ENCODE data around the gene SBK2. TPM values are rescaled to one million over a fixed set of nuclear protein-coding genes. Genes with fewer than 3 reads are reported as not detected.
A peak's percentile ranks its signal among the peaks of the same experiment; 100 is the strongest.
"Not testable (repeated sequence)": the region's sequence is repeated elsewhere in the genome, so short reads cannot be mapped to it uniquely, and the experiment has no call there.

The SBK2 gene
- total RNA-seq, 1 experiment from 2014 or later: not detected

GRCh38 chr19:55502197-55502952 is 34.6 kb downstream of the SBK2 start:
- no peak for DNase-seq (ENCODE audit: low spot score)

GRCh38 chr19:55500368-55500952 is 36.5 kb downstream of the SBK2 start:
- no peak for DNase-seq (ENCODE audit: low spot score)

GRCh38 chr19:55498246-55498840 is 38.6 kb downstream of the SBK2 start:
- no peak for DNase-seq (ENCODE audit: low spot score)

GRCh38 chr19:55497763-55498162 is 39.2 kb downstream of the SBK2 start:
- DNase-seq (ENCODE audit: low spot score): no peak

GRCh38 chr19:55496820-55497219 is 40.1 kb downstream of the SBK2 start:
- not testable (repeated sequence) for DNase-seq (ENCODE audit: low spot score)

- DNase-seq (ENCODE audit: low spot score): peak; percentile 46
These were observed 41.1 kb downstream of the SBK2 start for GRCh38 chr19:55495646-55496349.

GRCh38 chr19:55494172-55494761 is 42.7 kb downstream of the SBK2 start:
- DNase-seq (ENCODE audit: low spot score): no peak

- DNase-seq (ENCODE audit: low spot score): no peak
These were observed 43.2 kb downstream of the SBK2 start for GRCh38 chr19:55493645-55494171.

- DNase-seq (ENCODE audit: low spot score): no peak
These were observed 43.8 kb downstream of the SBK2 start for GRCh38 chr19:55493052-55493644.

GRCh38 chr19:55492362-55492944 is 44.5 kb downstream of the SBK2 start:
- no peak for DNase-seq (ENCODE audit: low spot score)

- peak; percentile 46 for DNase-seq (ENCODE audit: low spot score)
These were observed 45.2 kb downstream of the SBK2 start for GRCh38 chr19:55491546-55492360.

GRCh38 chr19:55490478-55491432 is 46.2 kb downstream of the SBK2 start:
- DNase-seq (ENCODE audit: low spot score): no peak

- no peak for DNase-seq (ENCODE audit: low spot score)
These were observed 47.0 kb downstream of the SBK2 start for GRCh38 chr19:55489711-55490477.

- no peak for DNase-seq (ENCODE audit: low spot score)
These were observed 47.8 kb downstream of the SBK2 start for GRCh38 chr19:55488986-55489710.

- no peak for DNase-seq (ENCODE audit: low spot score)
These were observed 48.8 kb downstream of the SBK2 start, which contains the start of gene SSC5D for GRCh38 chr19:55487924-55488687. SSC5D (plus strand) TSS chr19:55488436; CDS start chr19:55488590, 154 bp downstream.
